Head of caudate nucleus (tissue), 42 donors: ENCODE data around the gene GH1.
"Not testable (repeated sequence)": the region's sequence is repeated elsewhere in the genome, so short reads cannot be mapped to it uniquely, and the experiment has no call there.

Experiments used
- DNase-seq, 42 donors: peaks; one replicate each; pipeline versions ENCODE4 v3.0.0 to v3.0.0-alpha.2; 2020 to 2021; ENCODE audit warnings: mixed read lengths in 7 of 42
- intact Hi-C: fragments of 100-400 bp; cut with DNase I; formaldehyde crosslinking; loops from one replicate; pipeline ENCODE4 v1.15.0; 2022

The GH1 gene

GRCh38 chr17:63918789-63919305, at the start of gene GH1:
Gene GH1 (minus strand): TSS chr17:63918839. CDS start chr17:63918776, 63 bp downstream.
- intact Hi-C loops, result loop anchor here (10.0 kb wide), 1 partner anchor 216 kb away; the partner anchor contains the start of gene ERN1
- not testable (repeated sequence) for DNase-seq

DNA sequence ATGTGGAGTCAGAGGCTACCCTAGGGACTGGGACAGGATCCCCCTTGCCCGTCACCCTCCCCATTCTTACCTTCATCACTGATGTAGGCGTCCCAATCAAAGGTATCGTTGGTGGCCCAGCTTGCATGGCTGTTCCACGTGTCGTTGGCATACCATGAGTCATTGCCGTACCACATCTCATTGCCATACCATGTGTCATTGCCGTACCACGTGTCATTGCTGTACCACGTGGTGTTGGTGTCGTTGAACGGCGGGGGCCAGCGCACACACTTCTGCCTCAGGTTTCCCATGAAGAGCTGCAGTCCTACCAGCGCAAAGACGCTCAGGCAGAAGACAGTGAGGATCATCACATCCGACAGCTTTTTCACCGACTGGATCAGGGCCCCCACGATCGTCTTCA, 49.3 kb upstream of the GH1 start:
- DNase-seq, result no peak
- intact Hi-C loops, result no loop called here

DNA sequence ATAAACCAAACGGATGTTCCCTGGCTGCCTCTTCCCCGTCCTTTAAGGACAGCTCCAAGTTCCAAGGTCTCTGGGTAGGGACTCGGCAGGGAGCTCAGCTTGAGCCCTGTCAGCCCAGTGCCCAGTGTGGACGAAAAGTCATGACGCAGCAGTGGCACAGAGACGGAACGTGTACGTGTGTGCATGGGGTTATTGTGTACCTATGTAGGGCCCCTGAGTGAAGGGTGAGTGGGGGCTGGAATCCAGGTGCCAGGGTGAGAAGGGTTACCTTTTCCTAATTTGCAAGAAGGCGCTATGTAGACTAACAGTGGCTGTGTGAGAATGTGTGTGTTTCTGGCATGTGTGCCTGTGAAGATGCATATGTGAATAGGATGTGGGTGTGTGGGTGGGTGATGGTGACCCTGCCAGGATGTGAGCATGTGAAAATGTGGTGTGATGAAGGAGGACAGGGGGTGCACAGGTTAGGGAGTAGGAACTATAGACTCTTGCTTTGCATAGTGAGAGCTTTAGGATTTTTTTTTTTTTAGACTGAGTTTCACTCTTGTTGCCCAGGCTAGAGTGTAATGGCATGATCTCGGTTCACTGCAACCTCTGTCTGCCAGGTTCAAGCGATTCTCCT, 48.1 kb upstream of the GH1 start:
- no peak for DNase-seq
- intact Hi-C loops, result no loop called here

DNA sequence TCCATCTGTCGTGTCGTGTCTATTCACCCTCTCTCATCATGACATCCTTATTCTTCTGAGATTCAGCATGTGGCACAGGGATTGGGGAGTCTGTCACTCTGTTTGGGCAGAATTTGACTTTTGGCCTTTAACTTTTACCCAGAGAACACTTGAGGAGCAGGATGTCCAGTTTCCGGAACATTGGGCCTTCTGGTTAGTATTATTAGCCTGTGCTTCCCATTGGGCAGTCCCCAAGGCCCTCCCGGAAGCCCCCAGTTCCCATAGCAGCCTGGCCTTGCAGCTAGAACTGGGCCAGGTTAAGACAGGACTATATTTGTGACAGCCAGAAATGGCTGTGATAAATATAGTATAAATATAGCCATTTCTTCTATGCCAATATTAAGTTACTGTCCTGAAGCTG, 44.5 kb upstream of the GH1 start:
- intact Hi-C loops, result no loop called here
- DNase-seq, result no peak

DNA sequence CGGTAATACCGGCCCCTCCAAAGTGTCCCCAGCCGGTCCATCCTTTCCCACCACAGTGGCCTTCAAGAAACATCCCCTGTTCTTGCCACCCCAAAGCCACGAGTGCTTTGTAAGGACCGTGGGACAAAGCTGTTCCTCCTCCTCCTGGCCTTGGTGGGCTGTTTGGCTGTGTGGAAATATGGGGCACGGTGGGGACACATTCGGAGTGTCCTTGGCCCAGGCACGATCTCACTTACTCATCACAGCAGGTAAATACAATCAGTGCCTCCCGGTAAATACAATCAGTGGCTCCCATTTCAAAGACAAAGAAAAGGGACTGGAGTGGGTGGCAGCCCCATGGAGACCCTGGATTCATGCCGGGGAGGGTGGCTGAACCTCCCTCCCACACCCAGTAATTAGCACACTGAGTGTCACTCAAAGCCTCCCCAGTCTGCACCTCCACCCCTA, 43.7 kb upstream of the GH1 start:
- intact Hi-C loops, result no loop called here
- DNase-seq, result no peak

- DNase-seq, result peak in 2 of 42 donors; percentile 17 to 36
- intact Hi-C loops, result no loop called here
Observed at GRCh38 chr17:63961355-63962212, 42.9 kb upstream of the GH1 start.

DNA sequence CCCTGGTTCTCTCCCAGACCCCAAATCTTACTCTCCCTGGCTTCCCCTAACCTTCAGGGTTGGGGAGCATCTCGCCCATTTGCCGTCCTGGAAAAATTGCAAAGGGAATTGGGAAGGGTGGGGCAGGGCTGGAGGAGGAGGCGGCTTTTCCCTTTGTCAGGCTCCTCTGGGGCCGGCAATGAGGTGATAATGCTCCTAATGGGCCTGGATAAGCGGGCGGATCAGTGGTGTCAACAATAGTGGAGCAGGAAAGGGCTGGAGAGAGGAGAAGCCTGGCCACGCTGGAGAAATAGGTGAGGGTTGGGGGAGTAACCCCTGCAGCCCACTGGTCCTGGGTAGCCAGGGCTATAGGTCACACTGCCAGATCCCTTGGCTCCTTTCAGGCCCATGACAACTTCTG, 41.8 kb upstream of the GH1 start:
- intact Hi-C loops, result no loop called here
- DNase-seq, result no peak

DNA sequence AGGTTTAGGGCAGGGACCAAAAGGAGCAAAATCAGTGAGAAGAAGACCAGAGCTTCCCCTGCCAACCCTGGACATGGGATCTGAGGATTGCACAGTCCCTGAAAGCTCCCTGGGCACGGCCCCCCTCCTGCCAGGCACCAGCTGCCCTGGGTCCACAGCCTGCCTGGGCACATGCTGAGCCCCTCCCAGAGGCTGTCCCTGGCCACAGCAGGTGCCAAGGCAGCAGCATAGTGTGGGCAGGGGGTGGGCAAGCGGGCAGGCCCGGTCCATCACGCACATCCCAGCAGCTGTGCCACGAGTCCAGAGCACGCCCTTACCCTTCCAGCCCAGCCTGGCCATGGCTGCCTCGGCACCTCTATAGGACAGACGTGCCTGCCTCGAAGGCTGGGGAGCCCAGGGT, 41.4 kb upstream of the GH1 start:
- DNase-seq, result no peak
- intact Hi-C loops, result no loop called here

DNA sequence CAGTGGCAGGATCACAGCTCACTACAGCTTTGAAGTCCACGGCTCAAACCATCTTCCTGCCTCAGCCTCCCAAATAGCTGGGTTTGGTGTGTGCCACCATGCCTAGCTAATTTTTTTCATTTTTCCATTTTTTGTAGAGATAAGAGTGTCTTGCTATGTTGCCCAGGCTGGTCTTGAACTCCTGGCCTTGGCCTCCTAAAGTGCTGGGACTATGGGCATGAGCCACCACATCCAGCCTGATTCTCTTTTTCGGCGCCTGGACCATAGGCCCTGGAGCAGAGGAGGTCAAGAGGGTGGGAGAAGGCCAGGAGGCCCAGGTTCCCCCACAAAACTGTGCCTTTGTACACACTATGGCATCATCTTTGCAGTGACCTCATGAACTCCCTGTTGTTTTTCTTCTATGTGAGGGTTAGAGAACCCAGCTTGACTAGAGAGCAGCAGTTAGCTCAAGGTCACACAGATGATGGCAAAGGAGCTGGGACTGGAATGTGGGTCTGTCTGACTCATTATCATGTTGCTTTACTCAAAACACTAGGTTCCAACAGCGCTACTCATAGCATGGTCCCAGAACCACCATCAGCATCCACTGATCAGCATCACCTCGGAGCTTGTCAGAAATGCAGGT, 37.8 kb upstream of the GH1 start:
- DNase-seq, result no peak
- intact Hi-C loops, result no loop called here

DNA sequence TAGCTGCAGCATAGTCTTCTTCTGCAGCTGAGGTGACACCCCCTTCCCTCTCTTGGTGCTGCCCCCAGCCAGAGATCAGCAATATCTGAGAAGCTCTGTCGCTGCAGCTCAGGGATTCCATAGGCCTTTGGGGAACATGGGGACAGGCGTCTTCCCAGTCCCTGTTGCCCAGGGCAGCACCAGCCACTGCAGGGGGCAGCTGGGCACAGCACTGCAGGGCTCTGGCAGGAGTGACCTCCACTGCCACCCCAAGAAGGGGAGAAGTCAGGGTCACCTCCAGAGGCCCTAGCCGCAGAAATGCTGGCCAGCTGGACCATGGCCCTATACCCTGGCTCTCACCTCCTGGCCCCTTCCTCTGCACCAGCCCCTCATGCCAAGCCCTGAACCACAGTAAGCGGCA, 37.2 kb upstream of the GH1 start:
- no peak for DNase-seq
- intact Hi-C loops, result no loop called here

DNA sequence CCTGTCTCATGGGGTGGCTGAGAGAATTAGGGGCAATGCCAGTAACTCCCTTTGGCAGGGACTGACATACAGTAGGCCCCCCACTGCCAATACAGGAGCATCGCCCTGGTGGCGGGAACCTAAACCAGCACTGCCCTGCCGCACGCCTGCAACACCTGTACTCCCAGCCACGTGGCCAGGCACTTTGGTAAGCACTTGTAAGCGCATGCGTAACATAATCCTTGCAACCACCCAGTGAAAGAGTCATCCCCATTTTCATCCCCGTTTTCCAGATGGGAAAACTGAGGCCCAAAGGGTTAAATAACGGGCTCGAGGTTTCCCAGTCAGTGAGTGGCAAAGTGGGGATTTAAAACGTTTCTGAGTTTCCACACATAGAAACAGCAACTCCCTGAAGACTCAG, 36.6 kb upstream of the GH1 start:
- DNase-seq, result no peak
- intact Hi-C loops, result no loop called here

DNA sequence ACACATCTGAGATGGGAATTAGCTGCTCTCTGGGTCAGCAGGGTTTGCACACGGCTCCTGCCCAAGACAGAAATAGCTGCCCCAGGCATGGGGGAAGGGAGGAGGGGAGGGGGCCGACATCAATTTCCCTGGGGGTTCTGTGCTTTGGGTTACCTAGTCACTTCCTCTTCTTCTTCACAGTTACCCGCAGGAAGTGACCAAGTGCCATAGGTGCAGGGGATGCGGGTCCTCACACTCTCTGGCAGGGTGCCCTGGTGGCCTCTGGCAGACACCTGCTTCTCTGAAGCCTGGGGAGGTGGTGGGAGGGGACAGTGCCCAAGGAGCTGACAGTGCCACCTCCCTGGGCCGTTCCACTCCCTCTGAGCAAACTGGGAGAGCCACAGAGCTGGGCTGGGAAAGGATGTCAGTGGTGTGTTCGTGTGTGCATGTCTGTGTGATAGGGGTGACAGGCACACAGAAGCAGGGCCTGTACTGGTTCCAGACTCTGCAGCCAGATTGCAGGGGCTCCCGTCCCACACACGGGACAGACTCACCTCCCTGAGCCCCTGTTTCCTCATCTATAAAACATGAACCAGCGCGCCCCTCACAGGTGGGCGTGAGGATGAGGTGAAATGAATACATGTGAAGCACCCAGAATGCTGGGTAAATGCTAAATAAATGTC, 35.9 kb upstream of the GH1 start:
- DNase-seq, result no peak
- intact Hi-C loops, result no loop called here

DNA sequence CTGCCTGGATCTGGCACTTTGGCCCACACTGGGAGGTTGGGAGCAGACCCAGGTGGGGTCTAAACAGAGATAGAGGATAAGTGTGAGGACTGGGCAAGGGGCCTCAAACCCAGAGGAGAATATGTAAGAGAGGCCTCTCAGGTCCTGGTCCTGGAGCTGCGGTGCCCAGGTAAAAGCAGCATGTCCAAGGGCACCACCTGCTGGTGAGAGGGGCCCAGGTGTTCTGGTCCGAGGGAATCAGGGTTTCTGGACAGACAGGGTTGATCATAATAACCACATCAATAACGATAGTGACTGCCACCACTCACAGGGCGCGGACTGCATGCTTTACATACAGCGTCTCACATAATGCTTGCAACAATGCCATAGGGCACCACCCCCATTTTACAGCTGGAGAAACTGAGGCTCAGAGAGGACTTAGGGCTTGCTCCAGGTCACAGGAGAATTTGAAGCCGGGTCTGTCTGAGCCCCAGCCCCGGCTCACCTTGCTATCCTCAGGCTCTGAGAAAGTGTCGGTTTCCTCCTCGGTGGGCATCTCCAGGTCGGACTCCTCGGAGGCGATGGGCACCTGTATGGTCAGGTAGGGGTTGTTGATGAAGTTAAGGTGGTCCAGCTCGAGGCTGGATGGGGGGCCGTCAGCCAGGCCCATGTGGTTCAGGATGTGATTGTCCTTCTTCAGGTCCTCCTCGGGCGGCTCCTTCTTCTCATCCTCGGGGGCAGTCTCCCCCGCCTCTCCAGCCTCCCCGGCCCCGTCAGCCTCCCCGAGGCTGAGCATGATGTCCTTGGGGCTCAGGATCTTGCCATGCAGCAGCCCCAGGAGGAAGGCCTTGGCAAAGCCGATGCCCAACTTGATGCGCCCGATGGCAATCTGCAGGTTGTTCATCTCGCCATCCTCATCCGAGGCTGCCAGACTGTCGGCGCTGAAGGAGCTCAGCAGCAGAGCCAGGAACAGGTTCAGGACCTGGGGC, 32.6 kb upstream of the GH1 start:
- peak in 5 of 42 donors; percentile 10 to 40 (median 22) for DNase-seq
- intact Hi-C loops, result no loop called here

GRCh38 chr17:63949576-63950250, 31.1 kb upstream of the GH1 start:
- intact Hi-C loops, result no loop called here

GRCh38 chr17:63948521-63948920, 29.9 kb upstream of the GH1 start:
- intact Hi-C loops, result no loop called here

More at GRCh38 chr17:63949576-63950250, 31.1 kb upstream of the GH1 start:
- no peak for DNase-seq

GRCh38 chr17:63947711-63948330, 29.2 kb upstream of the GH1 start:
- intact Hi-C loops, result no loop called here
- DNase-seq, result no peak

More at GRCh38 chr17:63948521-63948920, 29.9 kb upstream of the GH1 start:
- no peak for DNase-seq
